Body of pancreas (tissue), 4 donors: ENCODE measurements around the gene RAB34.
A peak's percentile ranks its signal among the peaks of the same experiment; 100 is the strongest.

Source experiments
- CTCF ChIP-seq, 7 experiments: fragments of 450-650 bp in 4 of 7; fragments of 200-600 bp in 3 of 7; sonication (generic) in 3 of 7; IDR thresholded peaks; one replicate each; pipeline ENCODE4 v1.5.1; 2016 to 2019; ENCODE audit warnings: antibody characterized with exemption in 7 of 7
- POLR2A ChIP-seq, 3 donors: fragments of 450-650 bp; IDR thresholded peaks; one replicate each; pipeline ENCODE4 v1.6.1; 2016; ENCODE audit warnings: antibody characterized with exemption in 3 of 3, mild to moderate bottlenecking in 2 of 3

DNA sequence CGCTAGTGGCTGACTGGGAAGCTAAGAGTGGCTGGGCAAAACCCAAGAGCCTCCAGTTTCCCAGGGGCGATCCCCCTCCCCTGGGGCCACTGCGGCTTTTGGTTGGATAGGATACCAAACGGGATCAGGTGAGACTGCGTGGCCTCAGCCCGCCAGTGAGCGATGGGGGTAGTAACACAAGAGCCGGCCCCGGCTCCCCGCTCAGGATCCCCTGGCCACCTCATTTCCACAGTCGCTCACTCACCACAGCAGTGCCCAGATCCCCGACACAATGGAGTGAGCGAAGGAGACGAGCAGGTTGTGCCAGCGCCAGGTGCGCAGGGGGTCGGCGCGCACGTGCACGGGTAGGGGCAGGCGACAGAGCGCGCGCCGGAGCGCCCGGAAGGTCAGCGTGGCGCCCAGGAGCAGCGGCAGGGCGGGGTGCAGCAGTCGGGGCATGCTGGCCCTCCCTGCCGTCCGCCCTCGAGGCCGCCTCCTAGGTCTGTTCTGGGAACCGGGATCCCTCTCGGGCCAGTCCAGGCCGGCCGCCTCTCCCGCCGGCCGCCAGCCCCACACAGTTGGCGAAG lies 8.1 kb upstream of the RAB34 start:
- TF ChIP-seq POLR2A (IDR thresholded peaks at IDR 0.05) (peak in 2 of 3 donors; percentile 43 to 63), CTCF (IDR thresholded peaks at IDR 0.05) (no peak)
